Activated T-cell treated with anti-CD3 and anti-CD28 coated beads, Interleukin-2, amount 50 U/mL, for 24 hours (primary cell): ENCODE results near the gene NEDD4.
A peak's percentile ranks its signal among the peaks of the same experiment; 100 is the strongest.

ENCODE experiments used
- DNase-seq: peaks from one replicate; pipeline ENCODE4 v3.0.0-alpha.2; 2020
- H3K27ac Mint-ChIP-seq: 2 replicates; pipeline ENCODE4 v1.8.0; 2020; ENCODE audit warnings: mild to moderate bottlenecking, mixed read lengths
- H3K27me3 Mint-ChIP-seq: 2 replicates; pipeline ENCODE4 v1.8.0; 2020; ENCODE audit warnings: mixed read lengths
- H3K36me3 Mint-ChIP-seq: 2 replicates; pipeline ENCODE4 v1.8.0; 2020; ENCODE audit warnings: low read depth, mixed read lengths
- H3K4me1 Mint-ChIP-seq: 2 replicates; pipeline ENCODE4 v1.8.0; 2020; ENCODE audit warnings: low read depth, mixed read lengths
- H3K4me3 Mint-ChIP-seq: 2 replicates; pipeline ENCODE4 v1.8.0; 2020; ENCODE audit warnings: mild to moderate bottlenecking, moderate library complexity, mixed read lengths
- H3K9me3 Mint-ChIP-seq: 2 replicates; pipeline ENCODE4 v1.8.0; 2020; ENCODE audit warnings: mixed read lengths

The NEDD4 gene

DNA sequence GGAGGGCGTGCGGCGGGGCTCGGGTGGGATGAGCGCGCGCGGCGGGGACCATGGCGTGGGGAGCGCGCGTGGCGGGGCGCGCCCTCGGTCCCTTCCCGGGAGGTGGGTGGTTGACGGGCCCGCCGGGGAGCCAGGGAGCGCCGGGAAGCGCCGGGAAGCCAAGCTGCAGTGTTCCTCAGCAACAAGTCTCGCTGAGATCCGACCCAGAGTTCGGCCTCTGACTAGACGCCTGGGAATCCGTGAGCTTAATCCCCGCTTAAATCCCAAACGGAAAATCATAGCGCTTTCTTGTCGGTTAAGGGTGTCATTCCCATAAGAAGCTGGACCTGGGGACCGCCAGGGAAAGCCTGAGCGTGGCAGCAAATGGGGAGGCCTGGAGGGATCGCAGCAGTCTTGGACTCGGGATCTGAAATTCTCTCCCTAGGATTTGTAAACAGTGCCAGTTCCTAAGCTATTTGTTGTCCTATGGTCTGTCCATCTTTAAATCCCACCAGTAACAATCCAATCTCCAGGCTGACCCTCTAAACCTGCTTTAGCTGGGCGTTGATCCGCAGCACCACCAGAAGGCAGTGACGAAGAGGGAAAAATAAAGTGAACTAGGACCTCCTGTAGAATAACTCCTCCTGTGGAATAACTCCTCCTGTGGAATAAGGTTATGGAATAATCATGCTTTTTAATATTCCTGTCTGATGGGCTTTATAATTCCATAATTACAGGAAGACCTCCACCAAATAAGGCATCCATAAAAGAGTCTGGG lies 570 bp upstream of the NEDD4 start:
- Mint-ChIP-seq H3K4me3 (peak overlapping the region; percentile 90), H3K27ac (no peak overlapping the region), H3K36me3 (peaks cover 8% of the 10 kb centered on the region), H3K27me3 (peaks cover 4% of the 10 kb centered on the region), H3K9me3 (no peaks in the 10 kb centered on the region), H3K4me1 (peaks cover 29% of the 10 kb centered on the region)
- DNase-seq: no peak

GRCh38 chr15:55992769-55993110 lies 672 bp downstream of the NEDD4 start:
- DNase-seq: no peak
- peaks cover 10% of the 10 kb centered on the region for H3K36me3 Mint-ChIP-seq

DNA sequence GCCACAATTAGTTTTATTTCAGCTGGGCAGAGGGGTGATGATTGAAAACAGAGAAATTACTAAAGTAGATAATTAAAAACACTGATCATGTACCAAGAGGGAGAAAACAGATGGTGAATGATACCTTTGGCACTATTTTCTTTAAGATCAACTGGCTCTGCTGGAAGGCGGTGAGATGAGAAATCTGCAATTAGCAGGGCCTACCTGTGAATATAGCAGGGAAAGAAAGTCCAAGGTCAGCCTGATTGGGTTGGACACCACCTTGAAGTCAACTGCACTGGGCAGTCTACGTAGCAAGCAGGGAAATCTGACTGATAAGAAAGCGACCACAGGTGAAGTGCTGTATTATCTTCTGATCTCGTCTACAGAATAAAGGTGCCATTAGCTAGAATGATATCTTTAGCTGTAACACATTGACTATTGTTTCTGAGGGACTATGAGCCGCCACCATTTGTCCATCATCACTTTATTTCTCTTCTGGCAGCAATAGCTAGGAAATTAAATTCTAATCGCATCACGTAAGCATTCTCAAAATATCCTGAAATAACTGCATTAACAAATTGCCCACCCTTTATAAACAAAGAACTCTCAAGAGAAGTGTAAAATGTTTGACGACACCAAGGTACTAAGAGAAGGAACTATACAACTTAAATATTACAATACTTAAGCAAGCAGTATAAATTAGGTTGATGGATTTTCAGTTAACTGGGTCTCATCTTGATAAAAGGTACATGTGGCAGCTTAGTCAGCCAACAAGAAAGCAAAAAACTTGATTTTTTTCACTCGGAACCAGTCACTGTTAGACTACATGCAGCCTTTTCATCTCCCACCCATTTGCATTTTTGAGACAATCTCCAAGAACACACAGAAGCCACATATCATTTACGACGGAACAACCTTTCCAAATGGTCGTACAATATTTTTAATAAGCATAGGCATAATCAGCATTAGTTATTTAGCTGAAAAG lies 1.3 kb downstream of the NEDD4 start:
- peak overlapping the region; percentile 79 for H3K27ac Mint-ChIP-seq
- peaks cover 28% of the 10 kb centered on the region for H3K4me1 Mint-ChIP-seq
- no peaks in the 10 kb centered on the region for H3K9me3 Mint-ChIP-seq
- H3K36me3 Mint-ChIP-seq: peaks cover 10% of the 10 kb centered on the region
- peak overlapping the region; percentile 90 for H3K4me3 Mint-ChIP-seq
- no peak for DNase-seq
- peaks cover 2% of the 10 kb centered on the region for H3K27me3 Mint-ChIP-seq

More at GRCh38 chr15:55992769-55993110, 672 bp downstream of the NEDD4 start:
- H3K27me3 Mint-ChIP-seq: peaks cover 2% of the 10 kb centered on the region
- H3K4me1 Mint-ChIP-seq: peaks cover 29% of the 10 kb centered on the region
- peak overlapping the region; percentile 79 for H3K27ac Mint-ChIP-seq
- peak overlapping the region; percentile 90 for H3K4me3 Mint-ChIP-seq
- H3K9me3 Mint-ChIP-seq: no peaks in the 10 kb centered on the region

DNA sequence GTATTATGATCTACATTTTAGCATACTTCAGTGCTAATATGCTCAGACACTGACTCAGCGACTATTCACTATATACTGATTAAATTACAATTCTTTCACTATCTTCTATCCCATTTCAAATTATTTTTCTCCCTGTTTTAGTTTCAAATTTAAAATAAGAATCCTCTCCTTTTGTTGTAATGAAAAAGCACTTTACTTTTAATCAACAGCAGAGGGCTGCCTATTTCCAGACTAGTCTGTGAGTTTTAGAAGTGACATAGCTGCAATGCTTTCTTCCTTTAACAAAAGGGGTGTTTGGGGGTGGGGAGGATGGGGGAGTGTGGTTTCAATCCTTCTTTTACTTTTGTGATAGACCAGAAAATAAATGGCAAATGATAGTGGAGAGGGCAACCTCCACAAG lies 2.4 kb downstream of the NEDD4 start:
- peaks cover 2% of the 10 kb centered on the region for H3K27me3 Mint-ChIP-seq
- no peak for DNase-seq
- no peak overlapping the region for H3K4me3 Mint-ChIP-seq
- H3K4me1 Mint-ChIP-seq: peaks cover 25% of the 10 kb centered on the region
- no peak overlapping the region for H3K27ac Mint-ChIP-seq
- no peaks in the 10 kb centered on the region for H3K9me3 Mint-ChIP-seq
- H3K36me3 Mint-ChIP-seq: peaks cover 14% of the 10 kb centered on the region

GRCh38 chr15:55990516-55990915 lies 2.9 kb downstream of the NEDD4 start:
- Mint-ChIP-seq H3K4me1 (peaks cover 25% of the 10 kb centered on the region), H3K4me3 (no peak overlapping the region), H3K27me3 (peaks cover 2% of the 10 kb centered on the region), H3K27ac (no peak overlapping the region), H3K36me3 (peaks cover 15% of the 10 kb centered on the region), H3K9me3 (no peaks in the 10 kb centered on the region)
- DNase-seq: no peak

DNA sequence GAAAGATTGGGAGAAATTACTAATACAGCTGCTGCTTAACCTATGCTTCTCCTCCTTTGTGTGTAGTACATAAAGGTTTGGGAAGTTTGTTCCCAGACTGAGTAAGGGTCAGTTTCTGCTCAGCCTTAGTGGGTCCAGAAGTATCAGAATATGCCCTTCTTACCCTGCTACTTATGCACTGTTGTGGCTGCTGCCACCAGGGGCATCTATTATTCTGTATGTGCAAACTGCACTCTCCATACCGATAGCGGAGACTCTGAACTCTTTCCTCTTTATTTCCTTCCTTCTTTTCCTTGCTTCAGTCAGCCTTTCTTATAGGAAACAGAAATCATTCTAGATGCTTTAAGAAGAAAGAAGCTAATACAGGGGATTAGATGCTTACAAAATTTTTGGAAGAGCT lies 4.0 kb downstream of the NEDD4 start:
- Mint-ChIP-seq H3K27ac (no peak overlapping the region), H3K4me1 (peaks cover 25% of the 10 kb centered on the region), H3K36me3 (peaks cover 15% of the 10 kb centered on the region), H3K27me3 (peaks cover 2% of the 10 kb centered on the region), H3K4me3 (no peak overlapping the region), H3K9me3 (no peaks in the 10 kb centered on the region)
- no peak for DNase-seq

- no peak for DNase-seq
- Mint-ChIP-seq H3K27ac (peak overlapping the region; percentile 38), H3K4me3 (no peak overlapping the region), H3K27me3 (no peaks in the 10 kb centered on the region), H3K36me3 (peaks cover 7% of the 10 kb centered on the region), H3K4me1 (peaks cover 14% of the 10 kb centered on the region), H3K9me3 (no peaks in the 10 kb centered on the region)
These were observed 11.7 kb downstream of the NEDD4 start for GRCh38 chr15:55981582-55982249.

DNA sequence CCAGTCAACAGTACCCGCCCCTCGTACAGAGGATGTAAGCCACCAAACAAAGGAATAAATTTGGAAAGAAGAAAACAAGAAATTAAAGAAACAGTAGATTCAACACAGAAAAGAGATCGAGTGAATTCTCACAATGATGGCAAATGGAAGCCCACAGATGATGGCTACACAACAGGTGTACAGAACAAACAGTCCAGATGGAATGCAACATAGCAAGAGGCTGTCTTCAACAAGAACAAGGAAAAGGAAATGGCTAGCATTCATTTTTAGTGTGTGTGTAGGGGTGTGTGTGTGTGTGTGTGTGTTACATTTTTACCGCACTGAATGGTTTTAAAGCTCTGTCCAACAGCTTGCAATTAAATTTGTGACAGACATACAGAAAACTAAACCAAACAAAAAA lies 12.9 kb downstream of the NEDD4 start:
- H3K27me3 Mint-ChIP-seq: no peaks in the 10 kb centered on the region
- H3K4me1 Mint-ChIP-seq: peaks cover 15% of the 10 kb centered on the region
- H3K9me3 Mint-ChIP-seq: no peaks in the 10 kb centered on the region
- no peak for DNase-seq
- H3K4me3 Mint-ChIP-seq: no peak overlapping the region
- H3K27ac Mint-ChIP-seq: no peak overlapping the region
- H3K36me3 Mint-ChIP-seq: peaks cover 2% of the 10 kb centered on the region

GRCh38 chr15:55977231-55977630 lies 16.2 kb downstream of the NEDD4 start:
- Mint-ChIP-seq H3K27ac (no peak overlapping the region), H3K36me3 (peaks cover 2% of the 10 kb centered on the region)

DNA sequence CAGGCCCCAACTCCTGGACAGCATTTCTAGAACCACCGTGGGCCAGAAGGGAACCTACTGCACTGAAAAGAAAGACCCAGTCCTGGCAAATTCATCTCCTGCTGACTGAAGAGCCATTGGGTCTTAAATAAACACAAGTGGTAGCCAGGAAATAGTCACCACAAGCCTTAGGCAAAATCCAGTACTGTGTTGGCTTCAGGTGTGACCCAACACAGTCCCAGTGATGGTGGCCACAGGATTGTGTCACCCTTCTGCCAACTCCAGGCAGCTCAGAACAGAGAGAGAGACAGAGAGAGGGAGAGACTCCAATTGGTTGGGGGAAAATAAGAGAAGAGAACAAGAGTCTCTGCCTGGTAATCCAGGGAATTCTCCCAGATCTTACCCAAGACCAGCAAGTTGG lies 23.1 kb downstream of the NEDD4 start:
- H3K36me3 Mint-ChIP-seq: peaks cover 10% of the 10 kb centered on the region
- no peaks in the 10 kb centered on the region for H3K27me3 Mint-ChIP-seq
- no peak overlapping the region for H3K4me3 Mint-ChIP-seq
- no peak overlapping the region for H3K27ac Mint-ChIP-seq
- DNase-seq: no peak
- no peaks in the 10 kb centered on the region for H3K4me1 Mint-ChIP-seq
- peaks cover 10% of the 10 kb centered on the region for H3K9me3 Mint-ChIP-seq

More at GRCh38 chr15:55977231-55977630, 16.2 kb downstream of the NEDD4 start:
- H3K4me3 Mint-ChIP-seq: no peak overlapping the region
- H3K9me3 Mint-ChIP-seq: peaks cover 10% of the 10 kb centered on the region
- H3K27me3 Mint-ChIP-seq: no peaks in the 10 kb centered on the region
- H3K4me1 Mint-ChIP-seq: peaks cover 11% of the 10 kb centered on the region
- DNase-seq: no peak

- H3K4me3 Mint-ChIP-seq: no peak overlapping the region
- DNase-seq: no peak
- no peak overlapping the region for H3K27ac Mint-ChIP-seq
- no peaks in the 10 kb centered on the region for H3K4me1 Mint-ChIP-seq
- H3K36me3 Mint-ChIP-seq: peaks cover 16% of the 10 kb centered on the region
- H3K9me3 Mint-ChIP-seq: peaks cover 10% of the 10 kb centered on the region
- no peaks in the 10 kb centered on the region for H3K27me3 Mint-ChIP-seq
These were observed 23.8 kb downstream of the NEDD4 start for GRCh38 chr15:55969582-55969981.

GRCh38 chr15:55968923-55969322 lies 24.5 kb downstream of the NEDD4 start:
- Mint-ChIP-seq H3K9me3 (peaks cover 5% of the 10 kb centered on the region), H3K27me3 (no peaks in the 10 kb centered on the region), H3K27ac (no peak overlapping the region), H3K4me1 (no peaks in the 10 kb centered on the region), H3K4me3 (no peak overlapping the region), H3K36me3 (peaks cover 20% of the 10 kb centered on the region)
- DNase-seq: no peak

DNA sequence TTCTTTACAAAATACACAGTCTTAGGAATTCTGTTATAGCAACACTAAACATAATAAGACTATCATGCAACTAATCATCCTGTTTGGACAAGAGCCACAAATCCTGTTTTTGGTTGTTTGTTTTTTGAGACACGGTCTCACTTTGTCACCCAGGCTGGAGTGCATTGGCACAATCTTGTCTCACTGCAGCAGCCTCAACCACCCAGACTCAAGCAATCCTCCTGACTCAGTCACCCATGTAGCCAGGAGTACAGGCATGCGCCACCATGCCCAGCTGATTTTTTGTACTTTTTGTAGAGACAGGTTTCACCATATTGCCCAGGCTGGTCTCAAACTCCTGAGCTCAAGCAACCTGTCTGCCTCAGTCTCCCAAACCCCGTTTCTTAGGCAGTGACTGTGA lies 28.3 kb downstream of the NEDD4 start:
- no peak for DNase-seq
- Mint-ChIP-seq H3K36me3 (peaks cover 15% of the 10 kb centered on the region), H3K9me3 (no peaks in the 10 kb centered on the region), H3K27ac (no peak overlapping the region), H3K4me1 (no peaks in the 10 kb centered on the region), H3K4me3 (no peak overlapping the region), H3K27me3 (no peaks in the 10 kb centered on the region)

- Mint-ChIP-seq H3K27ac (no peak overlapping the region), H3K36me3 (peaks cover 23% of the 10 kb centered on the region), H3K9me3 (no peaks in the 10 kb centered on the region), H3K27me3 (no peaks in the 10 kb centered on the region), H3K4me1 (no peaks in the 10 kb centered on the region), H3K4me3 (no peak overlapping the region)
- no peak for DNase-seq
These were observed 32.5 kb downstream of the NEDD4 start for GRCh38 chr15:55960946-55961345.
